H1 (cell line): ENCODE measurements around the gene PTPRT. TPM values are rescaled to one million over a fixed set of nuclear protein-coding genes. Genes with fewer than 3 reads are reported as not detected.

Experiments
- CTCF ChIA-PET: fragments of 300-600 bp; sonication (Branson Sonifier 250); formaldehyde crosslinking; loops from one replicate; lab custom pipeline; 2021; ENCODE audit not compliant: partially characterized antibody; lab: Charles Lee
- POLR2A ChIA-PET: fragments of 300-600 bp; sonication (Branson Sonifier 250); formaldehyde crosslinking; loops from one replicate; lab custom pipeline; 2021; ENCODE audit warnings: inconsistent platforms; ENCODE audit not compliant: partially characterized antibody; lab: Charles Lee
- DNase-seq, 2 experiments: peaks; one replicate each; pipeline versions ENCODE4 v3.0.0 to v3.0.0-alpha.2; 2010 to 2022; ENCODE audit warnings: low spot score in 2 of 2, low read depth in 1 of 2, mixed read lengths in 1 of 2
- FAIRE-seq: peaks from 2 replicates; lab custom pipeline; 2011; peaks lifted over from hg19 to GRCh38; lab: Jason Lieb, UNC
- H2AFZ ChIP-seq: 2 replicates; pipeline ENCODE4 v1.8.1; 2012; ENCODE audit warnings: low read length, inconsistent platforms
- H2AK5ac ChIP-seq: 2 replicates; pipeline ENCODE4 v1.6.1; 2013; ENCODE audit warnings: low read depth, low read length
- H2BK120ac ChIP-seq: replicated peaks from 2 replicates; pipeline ENCODE3; 2013; ENCODE audit warnings: low read depth, low read length, inconsistent platforms
- H2BK12ac ChIP-seq: 2 replicates; pipeline ENCODE4 v1.6.1; 2013; ENCODE audit warnings: low read depth, low read length
- H2BK15ac ChIP-seq: 2 replicates; pipeline ENCODE4 v1.6.1; 2013; ENCODE audit warnings: low read length
- H2BK20ac ChIP-seq: 2 replicates; pipeline ENCODE4 v1.6.1; 2013; ENCODE audit warnings: low read length
- H2BK5ac ChIP-seq: 2 replicates; pipeline ENCODE4 v1.6.1; 2013; ENCODE audit warnings: low read depth, low read length
- H3K14ac ChIP-seq: 2 replicates; pipeline ENCODE4 v1.6.1; 2013; ENCODE audit warnings: inconsistent platforms; ENCODE audit not compliant: insufficient read length
- H3K18ac ChIP-seq: 2 replicates; pipeline ENCODE4 v1.6.1; 2013; ENCODE audit warnings: low read length; ENCODE audit errors: extremely low read depth
- H3K23ac ChIP-seq: 2 replicates; pipeline ENCODE4 v1.6.1; 2013; ENCODE audit warnings: inconsistent platforms; ENCODE audit not compliant: insufficient read length
- H3K23me2 ChIP-seq: 2 replicates; pipeline ENCODE4 v1.6.1; 2013; ENCODE audit warnings: low read depth, low read length
- H3K27ac ChIP-seq: 2 replicates; pipeline ENCODE4 v1.6.1; 2011; ENCODE audit warnings: low read depth, low read length, inconsistent platforms
- H3K27me3 ChIP-seq, 4 experiments: replicated peaks in 1 of 4; 1 replicate in 1 of 4; 2 replicates in 3 of 4; pipeline versions ENCODE4 v1.6.1 to v1.8.1; 2011 to 2013; ENCODE audit warnings: low read length in 3 of 4, mild to moderate bottlenecking in 3 of 4, inconsistent platforms in 2 of 4, mixed read lengths in 2 of 4, moderate library complexity in 1 of 4; ENCODE audit not compliant: control insufficient read depth in 3 of 4, insufficient read depth in 3 of 4; ENCODE audit errors: extremely low read depth in 1 of 4
- H3K36me3 ChIP-seq, 4 experiments: 2 replicates each; pipeline versions ENCODE4 v1.6.1 to v1.8.1; 2011 to 2013; ENCODE audit warnings: mild to moderate bottlenecking in 4 of 4, low read length in 3 of 4, moderate library complexity in 2 of 4, control low read depth in 1 of 4, inconsistent platforms in 1 of 4; ENCODE audit not compliant: insufficient read depth in 4 of 4, control insufficient read depth in 2 of 4
- H3K4ac ChIP-seq: replicated peaks from 2 replicates; pipeline ENCODE3; 2013; ENCODE audit warnings: low read length, low read depth, mixed read lengths, inconsistent platforms; ENCODE audit not compliant: insufficient read length
- H3K4me1 ChIP-seq, 4 experiments: replicated peaks in 1 of 4; 1 replicate in 1 of 4; 2 replicates in 3 of 4; pipeline versions ENCODE4 v1.6.1 to v1.8.1; 2011 to 2013; ENCODE audit warnings: low read length in 3 of 4, inconsistent platforms in 2 of 4, mixed read lengths in 1 of 4; ENCODE audit not compliant: insufficient read depth in 4 of 4, control insufficient read depth in 3 of 4
- H3K4me2 ChIP-seq, 2 experiments: 2 replicates each; pipeline versions ENCODE4 v1.6.1 to v1.8.1; 2011 to 2013; ENCODE audit warnings: low read depth in 2 of 2, low read length in 2 of 2, control low read depth in 1 of 2, inconsistent platforms in 1 of 2, mild to moderate bottlenecking in 1 of 2; ENCODE audit not compliant: insufficient read depth in 1 of 2
- H3K4me3 ChIP-seq, 4 experiments: fragments of 200-600, 300-600 bp in 1 of 4; sonication (generic), shearing (Covaris generic), sonication (Bioruptor Twin) in 1 of 4; 2 replicates each; pipeline versions ENCODE4 v1.5.1 to v1.8.1; 2011 to 2016; ENCODE audit warnings: low read length in 4 of 4, low read depth in 3 of 4, control low read depth in 2 of 4, inconsistent platforms in 2 of 4, mild to moderate bottlenecking in 2 of 4, mixed read lengths in 1 of 4, moderate library complexity in 1 of 4; ENCODE audit not compliant: insufficient read depth in 2 of 4; ENCODE audit errors: extremely low read depth in 1 of 4
- H3K56ac ChIP-seq: replicated peaks from 2 replicates; pipeline ENCODE3; 2013; ENCODE audit warnings: low read depth, mild to moderate bottlenecking, mixed read lengths, low read length, inconsistent platforms; ENCODE audit not compliant: insufficient read length
- H3K79me1 ChIP-seq: 2 replicates; pipeline ENCODE4 v1.6.1; 2013; ENCODE audit warnings: low read depth, low read length, control low read depth
- H3K79me2 ChIP-seq, 2 experiments: 2 replicates each; pipeline versions ENCODE4 v1.6.1 to v1.8.1; 2012 to 2013; ENCODE audit warnings: low read length in 2 of 2, mild to moderate bottlenecking in 2 of 2, inconsistent platforms in 1 of 2; ENCODE audit not compliant: insufficient read depth in 2 of 2, control insufficient read depth in 1 of 2
- H3K9ac ChIP-seq, 4 experiments: replicated peaks in 1 of 4; 1 replicate in 1 of 4; 2 replicates in 3 of 4; pipeline versions ENCODE4 v1.6.1 to v1.8.1; 2011 to 2013; ENCODE audit warnings: low read depth in 3 of 4, low read length in 3 of 4, control low read depth in 2 of 4, mild to moderate bottlenecking in 2 of 4, moderate library complexity in 2 of 4, inconsistent platforms in 1 of 4; ENCODE audit errors: extremely low read depth in 1 of 4
- H3K9me3 ChIP-seq, 2 experiments: 2 replicates each; pipeline versions ENCODE4 v1.6.1 to v1.8.1; 2012 to 2013; ENCODE audit warnings: mild to moderate bottlenecking in 2 of 2, moderate library complexity in 2 of 2, control low read depth in 1 of 2, inconsistent platforms in 1 of 2, low read depth in 1 of 2, low read length in 1 of 2, mixed read lengths in 1 of 2; ENCODE audit not compliant: insufficient read depth in 2 of 2
- H4K20me1 ChIP-seq, 2 experiments: replicated peaks in 1 of 2; 2 replicates each; pipeline versions ENCODE3 to v1.8.1; 2011 to 2013; ENCODE audit warnings: inconsistent platforms in 2 of 2, low read length in 2 of 2, mild to moderate bottlenecking in 1 of 2; ENCODE audit not compliant: insufficient read depth in 2 of 2, control insufficient read depth in 1 of 2
- H4K5ac ChIP-seq: 2 replicates; pipeline ENCODE4 v1.6.1; 2013; ENCODE audit warnings: low read length, low read depth, mixed read lengths, inconsistent platforms; ENCODE audit not compliant: insufficient read length
- H4K8ac ChIP-seq: 2 replicates; pipeline ENCODE4 v1.8.0; 2013; ENCODE audit warnings: mild to moderate bottlenecking, moderate library complexity, low read length, inconsistent platforms; ENCODE audit not compliant: insufficient read depth; ENCODE audit errors: extremely low read depth
- H4K91ac ChIP-seq: replicated peaks from 2 replicates; pipeline ENCODE3; 2013; ENCODE audit warnings: low read length, mixed read lengths, inconsistent platforms; ENCODE audit not compliant: insufficient read length
- BCL11A ChIP-seq, 2 experiments: IDR thresholded peaks; one replicate each; pipeline ENCODE4 v1.6.1; 2011; ENCODE audit warnings: low read depth in 2 of 2, low read length in 2 of 2, mild to moderate bottlenecking in 2 of 2
- CBX5 ChIP-seq: fragments of 300-800, 300-1000 bp; sonication (generic); IDR thresholded peaks from 2 replicates; pipeline ENCODE4 v1.7.1; 2016; ENCODE audit warnings: antibody characterized with exemption, low read length, low read depth
- CHD2 ChIP-seq: IDR thresholded peaks from 2 replicates; pipeline ENCODE4 v1.6.1; 2012; ENCODE audit warnings: low read length, improper control_type of control experiment
- CREB1 ChIP-seq: IDR thresholded peaks from 2 replicates; pipeline ENCODE4 v1.6.1; 2012; ENCODE audit warnings: inconsistent platforms
- KDM4A ChIP-seq: IDR thresholded peaks from one replicate; pipeline ENCODE4 v1.7.1; 2012; ENCODE audit warnings: low read depth, mild to moderate bottlenecking, moderate library complexity, low read length, inconsistent platforms; ENCODE audit not compliant: severe bottlenecking
- NANOG ChIP-seq: IDR thresholded peaks from 2 replicates; pipeline ENCODE4 v1.6.1; 2011; ENCODE audit warnings: low read length, low read depth, mild to moderate bottlenecking, inconsistent platforms; ENCODE audit not compliant: insufficient read depth, poor library complexity, severe bottlenecking
- SAP30 ChIP-seq: fragments of 300-600 bp; sonication (generic); IDR thresholded peaks from 2 replicates; pipeline ENCODE4 v1.7.1; 2012; ENCODE audit warnings: low read length, moderate library complexity, mild to moderate bottlenecking, inconsistent platforms; ENCODE audit not compliant: insufficient read depth, insufficient replicate concordance
- SUZ12 ChIP-seq: fragments of 200-600 bp; sonication (generic); IDR thresholded peaks from 2 replicates; pipeline ENCODE4 v1.6.1; 2012; ENCODE audit warnings: mild to moderate bottlenecking, inconsistent platforms, low read length, moderate library complexity, mixed read lengths
- TBP ChIP-seq: IDR thresholded peaks from 2 replicates; pipeline ENCODE4 v1.6.1; 2011; ENCODE audit warnings: low read depth, low read length, improper control_type of control experiment
- WGBS, 2 experiments: shearing (Covaris generic) in 1 of 2; methylation state at CpG; one replicate each; pipeline versions ENCODE4 v1.1.6 to v1.1.7; 2013 to 2015; ENCODE audit warnings: low lambda C conversion rate in 2 of 2, mixed read lengths in 2 of 2, inconsistent platforms in 1 of 2, low coverage in 1 of 2, missing lambda C conversion rate in 1 of 2; ENCODE audit not compliant: insufficient replicate concordance in 2 of 2, insufficient coverage in 1 of 2, insufficient read length in 1 of 2; ENCODE audit errors: extremely low coverage in 1 of 2, missing lambda C conversion rate in 1 of 2; 5-methylcytosine and 5-hydroxymethylcytosine counted together
- polyA plus RNA-seq, 7 experiments: library from polyadenylated mRNA; depleted of rRNA in 3 of 7; stranded (reverse) in 5 of 7; unstranded in 2 of 7; fragments of >200 nt in 5 of 7; fragments of 200-250 nt in 2 of 7; gene quantifications; 1 replicate in 5 of 7; 2 replicates in 1 of 7; 4 replicates in 1 of 7; pipeline versions ENCODE4 v1.2.1 to v1.2.3, GENCODE V29; 2011 to 2013; ENCODE audit warnings: missing spikeins in 2 of 7, mixed read lengths in 2 of 7
- total RNA-seq: library from RNA; stranded (reverse); fragmentation: NEBNext Ultra II Directional; extraction: Animal tissue kit (Norgen Biotek cat#: 25700); gene quantifications from 2 replicates; pipeline ENCODE4 v1.2.1, GENCODE V29; 2021
- TF ChIP-seq, protein P1 (sequence below), 3 experiments: IDR thresholded peaks; 1 replicate in 2 of 3; 2 replicates in 1 of 3; pipeline versions ENCODE4 v1.5.1 to v1.6.1; 2011; ENCODE audit warnings: low read length in 3 of 3, mild to moderate bottlenecking in 3 of 3, inconsistent platforms in 2 of 3, low read depth in 1 of 3, moderate library complexity in 1 of 3; ENCODE audit not compliant: insufficient read depth in 1 of 3; ENCODE audit errors: control extremely low read depth in 1 of 3

Gene PTPRT
- total and polyA plus RNA-seq, 2 of the 8 experiments (the other 6 are each of a cell fraction or from before 2014, with no cell fraction given) = 0.33 to 1.8 TPM

DNA sequence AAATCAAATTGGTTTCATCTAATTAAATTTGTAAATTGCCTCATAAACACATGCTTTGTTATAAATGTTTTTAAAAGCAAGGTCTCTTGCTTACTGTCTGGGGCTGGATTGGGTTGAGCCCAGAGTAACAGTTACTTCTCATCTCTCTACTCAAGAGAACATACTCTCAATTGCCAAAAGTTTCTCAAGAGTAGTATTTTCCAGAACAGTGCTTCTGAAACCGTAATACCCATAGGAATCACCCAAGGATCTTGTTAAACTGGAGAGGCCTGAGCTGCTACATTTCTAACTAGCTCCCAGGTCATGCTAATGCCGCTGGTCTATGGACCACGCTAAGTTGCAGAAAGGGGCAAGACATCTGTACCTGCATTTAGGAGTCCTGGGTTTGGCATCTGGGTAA, 744.9 kb downstream of the PTPRT start:
- H2AFZ ChIP-seq = no peak overlapping the region
- peaks cover 0 to 4% (median 3%) of the 10 kb centered on the region in 4 experiments; a peak in 4 of 7 replicates for H3K4me1 ChIP-seq
- no peak overlapping the region for H3K14ac ChIP-seq
- no peaks in the 10 kb centered on the region for H3K79me2 ChIP-seq
- ChIA-PET POLR2A (no interaction called here), CTCF (interaction anchor here (0.6 kb wide), 1 partner anchor 51 kb away, joined by 3 read pairs; no protein-coding TSS in a partner anchor)
- no peak overlapping the region for H2BK5ac ChIP-seq
- H4K5ac ChIP-seq = no peak overlapping the region
- no peak overlapping the region for H3K4ac ChIP-seq
- no peak overlapping the region for H4K8ac ChIP-seq
- H3K4me3 ChIP-seq = no peak overlapping the region
- H3K9ac ChIP-seq = no peak overlapping the region
- no peak overlapping the region for H2BK120ac ChIP-seq
- no peak overlapping the region for H4K91ac ChIP-seq
- no peak overlapping the region for H3K23ac ChIP-seq
- no peaks in the 10 kb centered on the region for H3K36me3 ChIP-seq
- no peak overlapping the region for H2AK5ac ChIP-seq
- no peak overlapping the region for H2BK15ac ChIP-seq
- H2BK20ac ChIP-seq = no peak overlapping the region
- no peak overlapping the region for H3K56ac ChIP-seq
- H3K18ac ChIP-seq = no peak overlapping the region
- H3K23me2 ChIP-seq = no peaks in the 10 kb centered on the region
- 94% methylated on average over 3 of the region's 3 CpGs; no CpG with 5 or more reads in 1 of the 2 experiments for WGBS, 2 experiments
- no peak for DNase-seq
- H3K27me3 ChIP-seq = no peaks in the 10 kb centered on the region
- no peaks in the 10 kb centered on the region for H3K9me3 ChIP-seq
- FAIRE-seq = no peak
- no peaks in the 10 kb centered on the region for H4K20me1 ChIP-seq
- H2BK12ac ChIP-seq = no peak overlapping the region
- H3K4me2 ChIP-seq = no peak overlapping the region
- H3K27ac ChIP-seq = no peak overlapping the region
- H3K79me1 ChIP-seq = no peaks in the 10 kb centered on the region
- TF ChIP-seq SAP30 = no peak
- no peak for TF ChIP-seq CREB1
- TF ChIP-seq, protein P1, sequence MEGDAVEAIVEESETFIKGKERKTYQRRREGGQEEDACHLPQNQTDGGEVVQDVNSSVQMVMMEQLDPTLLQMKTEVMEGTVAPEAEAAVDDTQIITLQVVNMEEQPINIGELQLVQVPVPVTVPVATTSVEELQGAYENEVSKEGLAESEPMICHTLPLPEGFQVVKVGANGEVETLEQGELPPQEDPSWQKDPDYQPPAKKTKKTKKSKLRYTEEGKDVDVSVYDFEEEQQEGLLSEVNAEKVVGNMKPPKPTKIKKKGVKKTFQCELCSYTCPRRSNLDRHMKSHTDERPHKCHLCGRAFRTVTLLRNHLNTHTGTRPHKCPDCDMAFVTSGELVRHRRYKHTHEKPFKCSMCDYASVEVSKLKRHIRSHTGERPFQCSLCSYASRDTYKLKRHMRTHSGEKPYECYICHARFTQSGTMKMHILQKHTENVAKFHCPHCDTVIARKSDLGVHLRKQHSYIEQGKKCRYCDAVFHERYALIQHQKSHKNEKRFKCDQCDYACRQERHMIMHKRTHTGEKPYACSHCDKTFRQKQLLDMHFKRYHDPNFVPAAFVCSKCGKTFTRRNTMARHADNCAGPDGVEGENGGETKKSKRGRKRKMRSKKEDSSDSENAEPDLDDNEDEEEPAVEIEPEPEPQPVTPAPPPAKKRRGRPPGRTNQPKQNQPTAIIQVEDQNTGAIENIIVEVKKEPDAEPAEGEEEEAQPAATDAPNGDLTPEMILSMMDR (IDR thresholded peaks at IDR 0.05; ENCODE audit: control extremely low read depth in 1 of 3, insufficient read depth in 1 of 3, low read depth in 1 of 3, low read length in 3 of 3) = no peak
- TF ChIP-seq NANOG = no peak
- TF ChIP-seq KDM4A = no peak
- no peak for TF ChIP-seq BCL11A (IDR thresholded peaks at IDR 0.05; ENCODE audit: low read depth in 2 of 2, low read length in 2 of 2)
- TF ChIP-seq TBP = no peak
- no peak for TF ChIP-seq CHD2
- TF ChIP-seq CBX5 = no peak
- TF ChIP-seq SUZ12 = no peak
